RWPE1 (cell line): ENCODE data around the gene CAPN2.
A peak's percentile ranks its signal among the peaks of the same experiment; 100 is the strongest.

Experiments
- CTCF ChIA-PET: fragments of 350-600 bp; sonication (Branson Sonifier 250); formaldehyde crosslinking; extraction: SDS; loops from one replicate; lab custom pipeline; 2021; lab: Yijun Ruan, JAX
- POLR2A ChIA-PET: fragments of 400-600 bp; formaldehyde crosslinking; extraction: SDS; loops from one replicate; lab custom pipeline; 2020; ENCODE audit warnings: antibody characterized with exemption; ENCODE audit not compliant: low non-redundant PET; lab: Yijun Ruan, JAX
- DNase-seq: peaks from one replicate; pipeline ENCODE4 v3.0.0; 2012; ENCODE audit warnings: low spot score
- H3K27ac ChIP-seq: fragments of 450-650 bp; 2 replicates; pipeline ENCODE4 v1.5.1; 2017
- CTCF ChIP-seq: fragments of 450-650 bp; conservative IDR thresholded peaks from 2 replicates; pipeline ENCODE4 v1.5.1; 2017; ENCODE audit warnings: low read depth, mild to moderate bottlenecking

CAPN2 gene

GRCh38 chr1:223700942-223701637 lies 11.2 kb upstream of the CAPN2 start:
- TF ChIP-seq CTCF, result no peak
- peak; percentile 92 for DNase-seq
- peak overlapping the region; percentile 94 for H3K27ac ChIP-seq
- ChIA-PET POLR2A (no interaction called here), CTCF (interaction anchor here (1.3 kb wide), 1 partner anchor 11 kb away, joined by 8 read pairs; the partner anchor contains the start of gene CAPN2)

GRCh38 chr1:223702735-223703667 lies 9.3 kb upstream of the CAPN2 start:
- CTCF ChIA-PET, result no interaction called here
- POLR2A ChIA-PET, result no interaction called here

GRCh38 chr1:223703668-223704013 lies 8.7 kb upstream of the CAPN2 start:
- ChIA-PET POLR2A (no interaction called here), CTCF (no interaction called here)
- TF ChIP-seq CTCF, result no peak
- DNase-seq, result no peak
- no peak overlapping the region for H3K27ac ChIP-seq

More at GRCh38 chr1:223702735-223703667, 9.3 kb upstream of the CAPN2 start:
- H3K27ac ChIP-seq, result no peak overlapping the region
- TF ChIP-seq CTCF, result no peak
- no peak for DNase-seq

- no peak overlapping the region for H3K27ac ChIP-seq
- CTCF ChIA-PET, result no interaction called here
- no peak for TF ChIP-seq CTCF
- POLR2A ChIA-PET, result no interaction called here
- DNase-seq, result no peak
Observed at GRCh38 chr1:223704921-223705878, 7.1 kb upstream of the CAPN2 start.

GRCh38 chr1:223706077-223706973 lies 6.0 kb upstream of the CAPN2 start:
- peak overlapping the region; percentile 94 for H3K27ac ChIP-seq
- TF ChIP-seq CTCF, result no peak
- DNase-seq, result no peak
- ChIA-PET POLR2A (no interaction called here), CTCF (interaction anchor here (0.6 kb wide), 1 partner anchor 21 kb away, joined by 4 read pairs; no protein-coding TSS in a partner anchor)
